GM18511 (cell line): ENCODE measurements around the gene RAI14.

Experiments used
- ATAC-seq: cut with Tn5 transposase; IDR thresholded peaks from one replicate; pipeline ENCODE4 v1.9.1; 2021; ENCODE audit warnings: mild to moderate bottlenecking, moderate library complexity; ENCODE audit not compliant: unreplicated experiment

RAI14 gene

GRCh38 chr5:34674187-34674586 is 18.1 kb downstream of the RAI14 start:
- ATAC-seq, result no peak

- no peak for ATAC-seq
These were observed 19.7 kb downstream of the RAI14 start for GRCh38 chr5:34675857-34676256.

GRCh38 chr5:34676416-34676815 is 20.3 kb downstream of the RAI14 start:
- ATAC-seq, result no peak

- no peak for ATAC-seq
These were observed 21.3 kb downstream of the RAI14 start for GRCh38 chr5:34677428-34677827.

- ATAC-seq, result no peak
These were observed 24.8 kb downstream of the RAI14 start for GRCh38 chr5:34680896-34681295.

- ATAC-seq, result no peak
These were observed 26.9 kb downstream of the RAI14 start for GRCh38 chr5:34682926-34683623.

DNA sequence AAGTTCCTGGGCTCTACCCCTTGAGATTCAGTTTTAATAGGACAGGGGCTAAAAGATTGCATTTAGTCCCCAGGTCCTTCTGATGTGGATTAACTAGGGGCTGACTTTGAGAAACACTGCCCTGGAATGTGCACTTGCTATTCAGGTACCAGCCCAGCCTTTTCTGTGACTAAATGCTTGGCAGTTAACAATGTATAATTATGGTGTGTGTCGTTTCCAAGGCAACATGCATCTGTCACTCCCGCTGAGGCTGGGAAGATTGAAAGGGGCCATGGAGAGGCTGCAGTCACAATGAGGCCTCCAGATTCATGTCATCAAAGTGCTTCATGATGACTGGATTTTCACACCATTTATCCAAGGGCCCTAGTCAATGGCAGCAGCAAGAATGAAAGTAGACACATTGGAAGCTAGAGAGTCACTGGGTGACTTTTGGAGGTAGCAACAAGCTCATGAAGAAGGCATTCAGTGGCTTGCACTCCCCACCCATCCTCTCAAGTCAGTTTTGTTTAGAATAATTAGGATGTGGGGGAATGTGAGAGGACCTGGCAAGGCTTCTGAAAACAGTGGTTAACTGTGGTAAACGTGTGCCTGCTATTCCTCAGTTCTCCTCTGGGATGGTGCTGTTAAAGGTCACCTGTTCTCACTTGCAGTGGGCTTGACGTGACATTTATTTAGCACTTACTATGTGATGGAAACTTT is 28.3 kb downstream of the RAI14 start:
- no peak for ATAC-seq

- ATAC-seq, result no peak
These were observed 28.8 kb downstream of the RAI14 start for GRCh38 chr5:34684980-34685352.

GRCh38 chr5:34685485-34686165 is 29.5 kb downstream of the RAI14 start:
- ATAC-seq, result no peak

DNA sequence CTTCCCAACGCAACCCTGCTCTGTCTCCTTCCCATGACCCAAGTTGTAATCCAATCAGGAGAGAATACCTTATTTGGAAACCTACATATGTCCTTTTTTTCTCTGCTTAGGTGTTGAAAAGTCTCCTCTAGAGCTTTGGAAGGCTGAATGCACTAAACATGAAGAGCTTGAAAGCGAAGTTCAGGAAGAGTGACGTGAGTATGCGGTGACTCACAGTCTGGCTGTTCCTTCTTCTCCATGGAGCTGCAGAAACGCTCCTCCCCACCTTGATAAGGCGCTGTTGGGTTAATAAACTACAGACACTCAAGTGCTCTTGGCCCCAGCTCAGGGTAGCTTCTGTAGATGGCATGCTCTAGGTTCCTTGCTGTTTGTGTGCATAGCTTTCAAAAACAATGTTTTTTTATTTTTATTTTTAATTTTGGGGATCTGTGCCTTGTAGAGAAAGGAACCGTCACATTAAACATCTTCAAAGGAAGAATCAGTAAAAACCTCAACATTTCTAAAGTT is 30.7 kb downstream of the RAI14 start:
- ATAC-seq, result no peak

DNA sequence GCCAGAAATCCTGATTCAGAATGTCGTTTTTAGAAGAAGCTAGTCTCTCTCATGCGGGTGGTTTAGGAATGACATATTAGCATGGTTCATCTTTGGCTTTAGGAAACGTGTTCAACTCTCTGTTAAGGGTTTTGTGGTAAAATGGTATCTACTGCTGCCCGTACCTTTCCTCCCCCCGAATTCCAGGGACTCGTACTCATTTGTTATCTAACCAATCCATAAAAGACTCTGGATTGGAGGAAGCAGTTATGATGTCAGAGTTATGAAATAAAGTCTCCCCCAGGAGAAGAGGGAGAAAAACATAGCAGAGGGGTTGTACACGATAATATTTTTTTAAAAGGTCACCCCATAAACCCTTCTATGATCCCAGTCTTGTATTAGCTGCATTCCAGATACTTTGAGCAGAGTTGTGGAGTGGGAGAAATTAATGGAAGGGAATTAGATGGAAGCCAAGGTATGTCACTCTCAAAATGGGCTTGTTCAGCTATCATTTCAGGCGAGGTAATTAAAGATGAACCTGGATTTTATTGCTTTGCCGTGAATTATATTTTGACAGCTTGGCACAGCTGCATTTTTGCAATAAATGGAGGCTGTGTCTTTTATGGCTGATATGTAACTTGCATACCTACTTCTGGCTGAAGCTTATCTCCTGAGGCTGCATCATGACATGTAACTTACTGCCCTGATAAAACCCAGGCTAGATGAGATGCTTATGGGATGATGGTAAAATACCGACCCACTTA is 31.3 kb downstream of the RAI14 start:
- ATAC-seq, result no peak

DNA sequence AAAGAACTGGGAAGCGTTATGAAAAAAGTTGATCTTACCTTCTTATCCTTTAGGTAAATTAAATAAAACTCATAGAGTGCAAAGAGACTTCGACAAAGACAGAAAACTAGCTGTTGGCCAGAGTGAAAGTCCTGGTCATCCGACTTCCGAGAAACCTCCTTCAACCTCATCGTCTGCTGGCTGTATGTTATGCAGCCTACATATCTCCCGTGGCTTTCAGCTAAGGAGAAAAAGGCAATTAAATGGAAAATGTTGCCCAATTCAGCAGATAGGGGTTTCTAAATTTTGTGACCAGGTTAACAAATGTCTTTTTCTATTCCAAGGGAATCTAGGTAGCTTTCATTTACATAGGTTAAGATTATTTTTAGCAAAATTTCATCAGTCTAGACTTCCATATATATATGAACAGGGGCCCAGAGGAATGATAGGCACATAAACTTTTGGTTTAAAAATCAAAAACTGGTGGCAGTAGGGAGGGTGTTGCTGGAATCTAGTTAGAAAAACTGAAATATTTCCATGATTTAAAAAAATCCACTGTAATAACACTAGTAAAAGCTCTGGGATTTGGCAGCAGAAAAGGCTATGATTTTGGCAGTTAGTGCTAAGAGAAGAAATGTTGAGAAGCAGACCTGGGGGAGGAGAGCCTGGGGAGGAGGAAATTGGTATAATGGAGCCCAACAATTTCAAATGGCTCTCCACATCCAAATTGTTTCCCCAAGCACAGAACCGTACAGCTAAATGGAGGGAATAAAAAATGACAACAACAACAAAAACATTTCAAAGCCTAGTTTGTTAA is 32.1 kb downstream of the RAI14 start:
- no peak for ATAC-seq

DNA sequence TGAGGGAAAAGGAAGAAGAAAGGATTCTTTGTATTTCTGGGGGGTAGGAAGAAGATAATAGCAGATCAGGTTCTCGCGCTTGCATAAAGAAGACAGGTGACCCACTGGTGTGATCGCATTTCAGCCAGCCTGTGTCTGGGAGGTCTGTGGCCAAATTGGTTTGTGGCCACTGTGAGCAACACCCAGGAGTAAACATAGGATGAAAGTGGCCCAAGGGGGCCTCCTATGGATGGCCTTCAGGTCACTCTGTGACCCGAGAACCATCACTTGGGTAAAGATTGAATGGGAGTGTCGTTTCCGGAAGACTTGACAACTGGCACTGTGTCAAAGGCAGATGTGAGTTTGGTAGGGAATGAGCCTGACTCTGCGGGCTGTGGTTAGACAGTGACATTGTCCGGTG is 34.2 kb downstream of the RAI14 start:
- ATAC-seq, result no peak

- no peak for ATAC-seq
These were observed 34.8 kb downstream of the RAI14 start for GRCh38 chr5:34690898-34691297.

GRCh38 chr5:34691326-34691725 is 35.2 kb downstream of the RAI14 start:
- ATAC-seq, result no peak

DNA sequence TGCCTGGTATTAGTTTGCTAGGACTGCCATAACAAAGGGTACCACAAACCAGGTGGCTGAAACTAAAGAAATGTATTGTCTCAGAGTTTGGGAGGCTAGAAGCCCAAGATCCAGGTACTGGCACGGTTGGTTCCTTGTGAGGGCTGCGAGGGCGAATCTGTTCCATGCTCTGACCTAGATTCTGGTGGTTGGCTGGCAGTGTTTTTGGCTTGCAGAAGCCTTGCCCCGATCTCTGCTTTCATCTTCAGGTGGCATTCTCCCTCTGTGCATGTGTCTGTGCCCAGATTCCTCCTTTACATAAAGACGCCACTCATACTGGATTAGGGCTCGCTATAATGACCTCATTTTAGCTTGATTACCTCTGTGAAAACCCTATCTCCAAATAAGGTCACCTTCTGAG is 36.7 kb downstream of the RAI14 start:
- ATAC-seq, result no peak

DNA sequence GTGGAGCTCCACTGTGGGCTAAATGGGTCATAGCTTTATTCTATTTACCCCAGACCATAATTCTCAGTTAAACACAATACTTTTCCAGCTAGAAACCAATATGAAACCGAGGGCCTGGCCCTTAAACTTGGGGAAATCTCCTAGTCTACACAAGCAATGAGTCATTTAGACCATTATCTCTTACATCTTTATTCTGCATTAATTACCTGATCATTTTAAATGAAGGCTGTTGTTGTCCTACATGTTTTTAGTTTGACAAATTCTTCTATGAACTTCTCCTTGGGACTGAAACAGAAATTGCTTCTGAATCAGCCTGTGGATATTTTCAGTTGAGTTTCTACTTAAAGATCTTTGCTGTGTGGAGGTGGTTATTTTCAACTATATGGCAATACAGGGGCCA is 37.9 kb downstream of the RAI14 start:
- no peak for ATAC-seq

GRCh38 chr5:34694685-34695084 is 38.6 kb downstream of the RAI14 start:
- ATAC-seq, result no peak

DNA sequence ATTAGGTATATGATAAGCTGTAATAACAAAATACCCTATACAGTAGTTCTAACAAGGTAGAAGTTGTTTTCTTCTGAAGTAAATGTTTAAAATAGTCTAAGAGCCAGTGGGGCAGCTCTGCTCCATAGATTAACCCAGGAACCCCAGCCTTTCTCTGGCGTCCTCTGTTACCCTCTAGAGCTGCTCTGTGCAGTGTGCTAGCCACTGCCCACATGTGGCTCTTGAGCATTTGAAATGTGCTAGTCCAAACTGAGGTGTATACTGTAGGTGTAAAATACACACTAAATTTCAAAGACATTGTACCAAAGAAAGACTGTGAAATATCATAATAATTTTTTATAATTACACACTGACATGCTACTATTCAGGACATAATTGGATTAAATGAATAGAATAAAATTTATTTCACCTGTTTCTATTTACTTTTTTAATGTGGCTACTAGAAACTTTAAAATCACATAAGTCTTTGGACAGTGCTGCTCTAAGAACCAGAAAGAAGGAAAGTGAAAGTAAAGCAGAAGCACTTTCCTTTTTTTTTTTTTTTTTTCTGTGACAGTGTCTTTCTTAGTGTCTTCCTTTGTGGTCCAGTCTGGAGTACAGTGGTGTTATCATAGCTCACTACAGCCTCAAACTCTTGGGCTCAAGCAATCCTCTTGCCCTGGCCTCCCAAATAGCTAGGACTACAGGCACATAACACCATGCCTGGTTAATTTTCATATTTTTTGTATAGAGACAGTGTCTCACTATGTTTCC is 39.3 kb downstream of the RAI14 start:
- peak; percentile 77 for ATAC-seq
